ENCODE data around the gene GRIP2. TPM values are rescaled to one million over a fixed set of nuclear protein-coding genes. Genes with fewer than 3 reads are reported as not detected.

GRIP2 gene
- not detected for total RNA-seq
- total RNA-seq (2013), result not detected

DNA sequence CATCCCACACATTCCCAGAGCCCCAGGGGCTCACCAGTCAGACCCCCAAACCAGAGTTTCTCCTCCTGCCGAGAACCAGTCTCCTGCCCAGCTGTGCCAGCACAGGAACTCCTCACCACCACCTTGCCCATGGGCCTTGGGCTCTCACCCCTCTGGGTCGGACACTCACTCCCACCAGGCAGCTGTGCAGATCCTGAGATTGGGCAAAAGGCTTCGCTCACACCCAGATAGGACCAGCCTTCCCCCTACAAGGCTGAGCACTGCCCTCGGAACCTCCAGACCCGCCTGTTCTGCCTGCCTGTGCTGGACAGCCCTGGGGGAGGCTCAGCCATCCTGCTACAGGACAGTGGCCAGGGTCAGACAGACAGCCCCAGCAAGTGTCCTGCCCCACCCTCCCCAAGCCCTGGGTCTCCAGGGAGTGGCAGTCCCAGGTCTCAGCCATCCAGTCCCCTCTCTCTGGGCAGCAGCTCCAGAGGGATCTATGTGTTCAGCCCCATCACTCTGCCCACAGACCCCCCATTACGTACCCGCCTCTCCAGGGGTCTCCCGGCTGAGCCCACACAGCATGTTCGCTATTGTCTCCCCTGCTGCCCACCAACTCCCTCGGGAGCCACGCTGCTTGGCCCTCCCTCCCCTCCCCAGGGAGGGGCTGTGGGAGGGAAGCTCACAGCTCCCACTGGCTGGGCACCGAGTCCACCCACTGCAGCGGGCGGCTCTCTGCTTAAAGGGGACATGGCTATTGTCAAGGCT lies at the start of gene GRIP2:
TSS of gene GRIP2 (minus strand) at position 601 of the 750 bp plus-strand sequence. CDS start at position 567, 34 bp downstream.
- intact Hi-C loops (cut with micrococcal nuclease), result no loop called here
- Histone ChIP-seq H3K4me3 (ENCODE audit: low read length) (no peak within 1 kb of the TSS), H3K36me3 (ENCODE audit: control insufficient read depth, insufficient read depth, low read length) (no peaks in the 10 kb centered on the region), H3K4me1 (ENCODE audit: control insufficient read depth, insufficient read depth, low read length) (no peaks in the 10 kb centered on the region), H3K9me3 (ENCODE audit: control insufficient read depth, insufficient read depth, low read length) (no peaks in the 10 kb centered on the region), H3K27me3 (ENCODE audit: control insufficient read depth, insufficient read depth, low read length) (no peaks in the 10 kb centered on the region), H3K27ac (ENCODE audit: low read length) (no peak within 1 kb of the TSS)
- Mint-ChIP-seq H3K27me3 (ENCODE audit: low read depth in 2 of 2) (no peaks in the 10 kb centered on the region), H3K27ac (no peak within 1 kb of the TSS), H3K36me3 (no peaks in the 10 kb centered on the region), H3K4me1 (no peaks in the 10 kb centered on the region), H3K9me3 (no peaks in the 10 kb centered on the region), H3K4me3 (no peak within 1 kb of the TSS)
- no peak for ATAC-seq
- TF ChIP-seq, protein P1, sequence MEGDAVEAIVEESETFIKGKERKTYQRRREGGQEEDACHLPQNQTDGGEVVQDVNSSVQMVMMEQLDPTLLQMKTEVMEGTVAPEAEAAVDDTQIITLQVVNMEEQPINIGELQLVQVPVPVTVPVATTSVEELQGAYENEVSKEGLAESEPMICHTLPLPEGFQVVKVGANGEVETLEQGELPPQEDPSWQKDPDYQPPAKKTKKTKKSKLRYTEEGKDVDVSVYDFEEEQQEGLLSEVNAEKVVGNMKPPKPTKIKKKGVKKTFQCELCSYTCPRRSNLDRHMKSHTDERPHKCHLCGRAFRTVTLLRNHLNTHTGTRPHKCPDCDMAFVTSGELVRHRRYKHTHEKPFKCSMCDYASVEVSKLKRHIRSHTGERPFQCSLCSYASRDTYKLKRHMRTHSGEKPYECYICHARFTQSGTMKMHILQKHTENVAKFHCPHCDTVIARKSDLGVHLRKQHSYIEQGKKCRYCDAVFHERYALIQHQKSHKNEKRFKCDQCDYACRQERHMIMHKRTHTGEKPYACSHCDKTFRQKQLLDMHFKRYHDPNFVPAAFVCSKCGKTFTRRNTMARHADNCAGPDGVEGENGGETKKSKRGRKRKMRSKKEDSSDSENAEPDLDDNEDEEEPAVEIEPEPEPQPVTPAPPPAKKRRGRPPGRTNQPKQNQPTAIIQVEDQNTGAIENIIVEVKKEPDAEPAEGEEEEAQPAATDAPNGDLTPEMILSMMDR (IDR thresholded peaks at IDR 0.05), result no peak
- WGBS (ENCODE audit: insufficient coverage), result 76% methylated on average over 14 of the region's 14 CpGs
- no peak for DNase-seq

DNA sequence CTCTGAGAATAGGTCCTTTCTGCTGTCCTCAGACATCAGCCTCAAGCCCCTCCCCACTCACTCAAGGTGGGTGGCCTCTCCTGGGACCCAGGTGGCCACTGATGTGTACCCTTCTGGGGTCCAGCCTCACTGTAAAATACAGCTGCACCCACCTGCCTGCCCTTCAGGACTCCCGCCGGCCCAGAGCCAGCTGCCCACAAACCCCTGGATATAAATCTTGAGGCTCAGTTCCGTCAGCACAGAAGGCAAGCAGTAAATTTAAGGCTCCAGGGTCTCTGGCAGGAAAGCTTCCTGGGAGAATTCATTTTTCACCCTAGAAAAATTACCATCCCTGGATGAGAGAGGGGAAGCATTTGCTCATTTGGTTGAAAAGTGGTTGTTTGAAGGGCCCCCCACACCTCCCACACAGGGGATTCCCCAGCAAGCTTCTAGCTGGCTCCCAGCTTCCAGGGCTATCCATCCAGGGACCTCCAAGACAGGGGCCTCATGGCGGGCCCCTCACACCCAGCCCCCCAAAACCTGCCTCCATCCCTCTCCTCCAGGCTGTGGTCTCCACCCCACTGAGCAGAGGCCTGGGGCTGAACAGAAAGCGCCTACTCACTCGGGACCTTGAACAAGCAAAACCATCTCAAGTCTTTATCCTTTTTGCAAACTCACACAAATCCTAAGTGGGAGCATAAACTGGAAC lies 48.4 kb upstream of the GRIP2 start:
- TF ChIP-seq, protein P1 (IDR thresholded peaks at IDR 0.05), result no peak
- no peaks in the 10 kb centered on the region for H3K4me1 ChIP-seq (ENCODE audit: control insufficient read depth, insufficient read depth, low read length)
- H3K36me3 ChIP-seq (ENCODE audit: control insufficient read depth, insufficient read depth, low read length), result no peaks in the 10 kb centered on the region
- H3K9me3 ChIP-seq (ENCODE audit: control insufficient read depth, insufficient read depth, low read length), result no peaks in the 10 kb centered on the region
- H3K27me3 ChIP-seq (ENCODE audit: control insufficient read depth, insufficient read depth, low read length), result no peaks in the 10 kb centered on the region
- H3K9me3 Mint-ChIP-seq, result no peaks in the 10 kb centered on the region
- DNase-seq (no peak), ATAC-seq (no peak)
- H3K27ac Mint-ChIP-seq, result no peak overlapping the region
- WGBS (ENCODE audit: insufficient coverage), result 57% methylated on average over 6 of the region's 6 CpGs
- H3K4me3 ChIP-seq (ENCODE audit: low read length), result no peak overlapping the region
- intact Hi-C loops (cut with micrococcal nuclease), result no loop called here
- no peak overlapping the region for H3K4me3 Mint-ChIP-seq
- H3K27ac ChIP-seq (ENCODE audit: low read length), result no peak overlapping the region
- no peaks in the 10 kb centered on the region for H3K4me1 Mint-ChIP-seq
- peaks cover 16 to 46% of the 10 kb centered on the region in 2 donors for H3K27me3 Mint-ChIP-seq (ENCODE audit: low read depth in 2 of 2)
- H3K36me3 Mint-ChIP-seq, result no peaks in the 10 kb centered on the region

DNA sequence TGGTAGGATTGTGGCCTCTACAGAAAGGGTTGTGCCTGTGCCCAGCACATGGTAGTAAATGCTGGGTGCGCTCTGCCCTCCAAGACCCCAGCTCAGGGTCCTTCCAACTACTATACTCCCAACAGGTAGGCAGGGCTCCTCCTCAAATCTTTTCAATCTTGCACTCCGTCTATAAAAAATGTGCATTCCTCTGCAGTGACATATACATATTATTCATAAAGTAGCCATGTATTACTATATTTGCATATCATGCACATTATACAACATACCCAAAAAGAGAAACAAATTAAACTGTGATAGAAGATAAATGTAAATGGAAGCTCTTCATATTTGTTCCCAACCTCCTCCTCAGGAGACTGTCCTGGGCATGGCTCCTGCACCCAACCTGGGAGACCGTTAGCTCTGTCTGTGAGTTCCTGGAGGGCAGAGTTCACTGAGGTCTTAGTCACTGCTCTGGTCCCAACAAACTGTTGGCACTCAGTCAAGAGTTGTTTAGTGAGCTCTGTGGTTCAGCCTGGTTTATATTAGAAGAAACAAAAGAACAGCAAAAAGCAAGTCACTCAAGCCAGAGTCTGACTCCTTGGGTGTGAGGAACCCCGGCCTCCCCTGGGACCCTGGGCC lies 47.7 kb upstream of the GRIP2 start:
- ATAC-seq (no peak), DNase-seq (no peak)
- H3K36me3 ChIP-seq (ENCODE audit: control insufficient read depth, insufficient read depth, low read length), result no peaks in the 10 kb centered on the region
- no peak overlapping the region for H3K4me3 Mint-ChIP-seq
- WGBS (ENCODE audit: insufficient coverage), result 59% methylated on average over 3 of the region's 4 CpGs
- intact Hi-C loops (cut with micrococcal nuclease), result no loop called here
- H3K9me3 ChIP-seq (ENCODE audit: control insufficient read depth, insufficient read depth, low read length), result no peaks in the 10 kb centered on the region
- H3K27me3 Mint-ChIP-seq (ENCODE audit: low read depth in 2 of 2), result peaks cover 16 to 46% of the 10 kb centered on the region in 2 donors
- H3K36me3 Mint-ChIP-seq, result no peaks in the 10 kb centered on the region
- no peaks in the 10 kb centered on the region for H3K4me1 ChIP-seq (ENCODE audit: control insufficient read depth, insufficient read depth, low read length)
- H3K27me3 ChIP-seq (ENCODE audit: control insufficient read depth, insufficient read depth, low read length), result no peaks in the 10 kb centered on the region
- TF ChIP-seq, protein P1 (IDR thresholded peaks at IDR 0.05), result no peak
- no peak overlapping the region for H3K4me3 ChIP-seq (ENCODE audit: low read length)
- H3K4me1 Mint-ChIP-seq, result no peaks in the 10 kb centered on the region
- H3K9me3 Mint-ChIP-seq, result no peaks in the 10 kb centered on the region
- H3K27ac ChIP-seq (ENCODE audit: low read length), result no peak overlapping the region
- H3K27ac Mint-ChIP-seq, result no peak overlapping the region

Data from natural killer cell (primary cell).